GM12872 (cell line): ENCODE results near the gene KCNQ1OT1.

Experiments used
- TF ChIP-seq, protein P1 (sequence below): IDR thresholded peaks from 3 replicates; pipeline ENCODE4 v1.5.1; 2011; ENCODE audit warnings: low read depth, mild to moderate bottlenecking, low read length, moderate library complexity; ENCODE audit not compliant: insufficient read depth

The KCNQ1OT1 gene

DNA sequence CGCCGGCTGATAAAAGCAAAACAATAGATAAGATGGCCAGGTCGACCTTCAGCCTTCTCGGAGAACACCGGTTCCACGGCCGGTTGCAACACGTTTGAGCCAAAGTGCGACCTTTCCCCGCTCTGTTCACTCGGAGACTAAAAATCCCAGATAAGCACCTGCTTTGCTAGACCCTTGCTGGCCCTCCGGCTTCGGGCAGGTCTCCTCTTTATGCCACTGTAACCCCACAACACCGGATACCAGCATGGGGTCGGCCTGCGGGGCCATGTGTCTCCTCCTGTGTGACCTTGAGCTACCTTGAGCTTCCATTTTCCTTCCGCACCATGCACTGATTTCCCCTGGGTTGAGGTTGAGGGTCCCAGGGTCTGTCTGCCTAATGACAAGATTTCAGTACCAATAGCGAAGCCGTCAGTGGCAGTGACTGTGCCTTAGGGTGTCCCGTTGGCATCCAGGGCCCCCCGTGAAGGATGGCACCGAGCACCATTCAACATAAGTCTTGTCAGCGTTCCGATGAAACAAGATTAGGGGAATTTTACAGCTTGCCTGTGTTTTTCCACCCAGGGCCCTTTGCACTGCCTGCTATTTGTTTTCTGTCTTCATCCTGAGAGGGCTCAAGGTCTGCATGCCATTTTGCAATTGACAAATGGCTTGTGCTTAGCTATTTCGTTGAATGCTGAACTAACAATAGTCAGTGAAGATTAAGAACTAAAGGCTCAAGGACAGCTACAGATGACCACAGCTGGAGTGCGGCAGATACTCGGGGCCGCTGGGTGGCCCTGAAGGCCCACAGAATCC, 136.4 kb downstream of the KCNQ1OT1 start:
- TF ChIP-seq, protein P1, sequence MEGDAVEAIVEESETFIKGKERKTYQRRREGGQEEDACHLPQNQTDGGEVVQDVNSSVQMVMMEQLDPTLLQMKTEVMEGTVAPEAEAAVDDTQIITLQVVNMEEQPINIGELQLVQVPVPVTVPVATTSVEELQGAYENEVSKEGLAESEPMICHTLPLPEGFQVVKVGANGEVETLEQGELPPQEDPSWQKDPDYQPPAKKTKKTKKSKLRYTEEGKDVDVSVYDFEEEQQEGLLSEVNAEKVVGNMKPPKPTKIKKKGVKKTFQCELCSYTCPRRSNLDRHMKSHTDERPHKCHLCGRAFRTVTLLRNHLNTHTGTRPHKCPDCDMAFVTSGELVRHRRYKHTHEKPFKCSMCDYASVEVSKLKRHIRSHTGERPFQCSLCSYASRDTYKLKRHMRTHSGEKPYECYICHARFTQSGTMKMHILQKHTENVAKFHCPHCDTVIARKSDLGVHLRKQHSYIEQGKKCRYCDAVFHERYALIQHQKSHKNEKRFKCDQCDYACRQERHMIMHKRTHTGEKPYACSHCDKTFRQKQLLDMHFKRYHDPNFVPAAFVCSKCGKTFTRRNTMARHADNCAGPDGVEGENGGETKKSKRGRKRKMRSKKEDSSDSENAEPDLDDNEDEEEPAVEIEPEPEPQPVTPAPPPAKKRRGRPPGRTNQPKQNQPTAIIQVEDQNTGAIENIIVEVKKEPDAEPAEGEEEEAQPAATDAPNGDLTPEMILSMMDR: no peak

DNA sequence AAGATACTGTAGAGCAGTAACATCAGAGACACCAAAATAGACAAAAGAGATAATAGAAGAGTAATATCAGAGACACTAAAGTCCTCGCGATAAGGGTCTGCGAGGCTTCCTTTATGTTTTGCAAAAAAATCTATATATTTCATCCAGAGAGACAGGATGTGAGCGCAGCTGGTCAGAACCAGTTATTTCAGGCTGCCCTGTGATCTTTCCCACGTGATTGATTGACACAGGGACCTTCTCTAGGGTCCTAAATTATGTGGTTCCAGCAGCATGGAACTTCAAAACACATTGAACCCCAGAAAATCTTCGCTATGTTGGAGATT, 136.9 kb downstream of the KCNQ1OT1 start:
- TF ChIP-seq, protein P1: no peak

DNA sequence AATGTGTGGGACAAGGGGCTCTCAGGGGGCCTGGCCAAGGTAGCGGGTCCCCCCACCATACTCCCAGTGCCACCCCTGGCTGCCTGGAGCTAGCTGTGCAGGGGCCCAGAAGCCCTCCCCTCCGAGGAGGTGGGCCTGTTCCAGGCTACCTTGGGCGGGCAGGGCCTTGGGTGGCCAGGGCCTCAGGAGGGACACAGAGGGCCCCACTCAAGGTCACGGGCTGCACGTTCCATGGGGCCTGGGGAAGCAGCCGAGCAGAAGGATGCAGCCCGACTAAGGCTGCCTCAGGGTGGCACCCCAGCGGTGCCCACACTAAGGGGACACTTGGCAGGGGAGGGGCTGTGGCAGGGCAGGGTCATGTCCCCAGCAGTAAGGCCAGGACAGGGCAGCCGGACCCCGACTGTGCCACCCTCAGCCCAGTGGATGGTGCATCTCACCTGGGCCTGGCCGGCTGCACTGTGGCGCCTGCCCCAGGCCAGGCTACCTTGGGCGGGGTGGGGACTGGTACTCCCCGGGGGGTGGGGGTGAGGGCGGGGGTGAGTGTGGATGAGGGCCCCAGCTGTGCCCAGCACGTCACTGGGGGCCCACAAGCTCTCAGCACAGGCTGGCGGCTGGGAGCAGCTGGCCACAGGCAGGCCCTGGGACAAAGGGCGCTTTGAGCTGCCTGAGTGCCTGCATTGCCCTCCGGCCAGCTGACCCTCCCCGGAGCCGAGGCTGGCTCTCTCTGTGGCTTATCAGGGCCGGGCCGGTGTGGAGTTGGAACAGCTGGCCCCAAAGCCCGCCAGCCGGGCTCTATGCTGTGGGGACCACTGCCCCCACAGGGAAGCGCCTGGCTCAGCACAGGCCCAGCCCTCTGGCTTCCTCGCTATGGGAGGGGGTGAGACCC, 137.9 kb downstream of the KCNQ1OT1 start:
- TF ChIP-seq, protein P1: no peak

DNA sequence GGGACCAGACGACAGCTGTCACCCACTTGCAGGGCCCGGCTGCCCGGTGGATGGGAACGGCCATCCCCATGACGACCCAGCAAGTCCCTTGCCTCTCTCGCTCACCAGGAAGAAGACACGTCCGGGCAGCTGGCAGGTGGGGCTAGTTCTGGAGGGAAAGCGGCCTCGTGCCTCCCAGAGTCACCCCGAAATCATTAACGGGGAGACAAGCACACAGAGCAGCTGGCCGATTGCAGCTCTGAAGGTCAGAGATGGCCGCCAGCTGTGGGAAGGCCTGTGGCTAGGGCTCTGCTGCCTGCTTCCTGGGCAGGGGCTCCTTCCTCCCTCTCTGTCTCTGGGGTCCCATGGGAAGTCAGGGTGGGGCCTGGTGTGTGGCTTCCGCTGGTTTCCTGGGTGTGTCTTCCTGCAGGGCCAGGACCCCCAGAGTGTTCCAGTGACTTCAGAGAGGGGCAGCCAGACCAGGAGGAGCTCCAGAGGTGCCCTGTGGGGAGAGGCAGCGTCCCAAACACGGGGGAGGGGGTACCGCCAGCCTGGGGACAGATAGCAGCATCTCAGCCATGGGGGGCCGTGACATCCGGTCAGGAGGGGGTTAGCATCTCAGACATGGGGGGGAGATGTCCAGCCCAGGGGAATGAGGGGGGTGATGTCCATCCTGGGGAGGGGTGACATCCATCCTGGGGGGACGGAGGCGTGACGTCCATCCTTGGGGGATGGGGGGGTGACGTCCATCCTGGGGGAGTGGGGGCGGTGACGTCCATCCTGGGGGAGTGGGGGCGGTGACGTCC, 140.1 kb downstream of the KCNQ1OT1 start:
- TF ChIP-seq, protein P1: no peak

DNA sequence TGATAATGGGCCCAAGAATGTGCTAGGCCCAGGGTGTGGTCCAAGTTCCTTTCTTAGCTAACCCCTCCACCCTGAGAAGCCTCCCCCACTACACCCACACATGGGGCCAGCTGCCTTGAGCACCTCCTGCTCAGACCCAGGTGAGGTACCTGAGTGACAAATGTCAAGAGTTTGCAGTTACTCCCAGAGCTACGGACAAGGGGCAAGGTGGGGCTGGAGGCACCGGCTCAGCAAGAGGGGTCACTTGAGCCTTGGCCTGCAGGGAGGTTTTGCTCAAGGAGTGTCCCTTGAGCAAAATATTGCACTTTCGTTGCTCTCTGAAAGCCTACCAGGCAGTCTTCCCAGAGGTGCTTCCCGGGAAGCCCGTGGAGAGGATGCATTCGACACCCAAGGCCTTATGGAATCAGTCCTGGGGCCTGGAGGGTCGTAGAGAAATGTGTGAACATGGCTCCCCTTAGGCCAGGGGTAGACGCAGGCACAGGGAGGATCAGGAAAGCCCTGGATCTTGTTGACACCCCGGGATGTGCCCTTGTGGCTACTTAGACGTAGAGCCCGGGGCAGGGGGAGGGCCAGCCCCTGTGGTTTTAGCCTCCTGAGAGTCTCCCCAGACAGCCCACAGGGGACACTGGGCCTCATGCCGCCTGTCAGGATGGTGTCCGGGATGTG, 140.8 kb downstream of the KCNQ1OT1 start:
- TF ChIP-seq, protein P1: no peak

DNA sequence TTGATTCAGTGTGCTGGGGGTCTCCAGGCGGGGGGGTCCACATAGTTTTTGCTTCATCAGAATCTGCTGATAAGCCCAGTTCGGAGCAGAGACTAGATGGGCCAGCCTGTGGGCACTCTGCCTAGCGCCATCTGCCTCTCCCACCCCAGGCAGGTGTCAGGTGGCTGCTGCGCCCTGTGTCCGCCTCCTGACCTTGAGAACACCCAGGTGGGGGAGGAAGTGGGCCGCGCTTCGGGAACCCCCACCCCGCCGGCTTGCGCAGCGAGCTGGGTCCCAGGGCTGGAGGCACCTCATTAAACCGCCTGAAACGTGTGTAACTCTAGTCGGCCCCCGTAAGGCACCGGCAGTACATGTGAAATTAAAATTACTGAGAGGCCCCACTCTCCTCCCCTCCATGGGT, 141.4 kb downstream of the KCNQ1OT1 start:
- TF ChIP-seq, protein P1: no peak
